GM23248 (cell line): ENCODE data around the gene RASGRF1.

Experiments
- EZH2 ChIP-seq: fragments of 200-600 bp; sonication (generic); IDR thresholded peaks from 2 replicates; pipeline ENCODE4 v1.6.1; 2018; ENCODE audit warnings: antibody characterized with exemption, mild to moderate bottlenecking; ENCODE audit not compliant: insufficient read depth, poor library complexity, severe bottlenecking
- EZH2phosphoT487 ChIP-seq: fragments of 200-600 bp; sonication (generic); IDR thresholded peaks from 2 replicates; pipeline ENCODE4 v1.6.1; 2018; ENCODE audit warnings: antibody characterized with exemption, moderate library complexity, mild to moderate bottlenecking, low read depth; ENCODE audit not compliant: insufficient read depth

GRCh38 chr15:78927077-78927790 is 163.3 kb downstream of the RASGRF1 start:
- TF ChIP-seq EZH2 (no peak), EZH2phosphoT487 (no peak)
